ENCODE results near the gene CDS2. TPM values are rescaled to one million over a fixed set of nuclear protein-coding genes. Genes with fewer than 3 reads are reported as not detected.

Gene CDS2
- total RNA-seq, 1 donor from 2014 or later: 36.9 TPM

GRCh38 chr20:5212907-5213487, 86.2 kb downstream of the CDS2 start:
- H3K36me3 ChIP-seq (ENCODE audit: control insufficient read depth, insufficient read depth, low read length): no peaks in the 10 kb centered on the region

GRCh38 chr20:5214826-5215225, 88.0 kb downstream of the CDS2 start:
- no peaks in the 10 kb centered on the region for H3K27me3 ChIP-seq (ENCODE audit: control insufficient read depth, insufficient read depth, low read length)
- no peak for DNase-seq (ENCODE audit: low read depth)
- no peak overlapping the region for H3K4me3 ChIP-seq (ENCODE audit: low read depth, low read length)
- H3K36me3 ChIP-seq (ENCODE audit: control insufficient read depth, insufficient read depth, low read length): no peaks in the 10 kb centered on the region
- TF ChIP-seq CTCF (IDR thresholded peaks at IDR 0.05; ENCODE audit: insufficient read depth, low read length, poor library complexity, severe bottlenecking): no peak

More at GRCh38 chr20:5212907-5213487, 86.2 kb downstream of the CDS2 start:
- no peak for TF ChIP-seq CTCF (IDR thresholded peaks at IDR 0.05; ENCODE audit: insufficient read depth, low read length, poor library complexity, severe bottlenecking)
- no peaks in the 10 kb centered on the region for H3K27me3 ChIP-seq (ENCODE audit: control insufficient read depth, insufficient read depth, low read length)
- no peak overlapping the region for H3K4me3 ChIP-seq (ENCODE audit: low read depth, low read length)
- DNase-seq (ENCODE audit: low read depth): no peak

- TF ChIP-seq CTCF (IDR thresholded peaks at IDR 0.05; ENCODE audit: insufficient read depth, low read length, poor library complexity, severe bottlenecking): no peak
- no peak for DNase-seq (ENCODE audit: low read depth)
- no peaks in the 10 kb centered on the region for H3K27me3 ChIP-seq (ENCODE audit: control insufficient read depth, insufficient read depth, low read length)
- H3K4me3 ChIP-seq (ENCODE audit: low read depth, low read length): no peak overlapping the region
- no peaks in the 10 kb centered on the region for H3K36me3 ChIP-seq (ENCODE audit: control insufficient read depth, insufficient read depth, low read length)
Observed at GRCh38 chr20:5215672-5216304, 89.0 kb downstream of the CDS2 start.

GRCh38 chr20:5216663-5217062, 89.9 kb downstream of the CDS2 start:
- Histone ChIP-seq H3K27me3 (ENCODE audit: control insufficient read depth, insufficient read depth, low read length) (no peaks in the 10 kb centered on the region), H3K36me3 (ENCODE audit: control insufficient read depth, insufficient read depth, low read length) (no peaks in the 10 kb centered on the region), H3K4me3 (ENCODE audit: low read depth, low read length) (no peak overlapping the region)
- no peak for DNase-seq (ENCODE audit: low read depth)
- TF ChIP-seq CTCF (IDR thresholded peaks at IDR 0.05; ENCODE audit: insufficient read depth, low read length, poor library complexity, severe bottlenecking): no peak

- H3K36me3 ChIP-seq (ENCODE audit: control insufficient read depth, insufficient read depth, low read length): no peaks in the 10 kb centered on the region
- no peak for TF ChIP-seq CTCF (IDR thresholded peaks at IDR 0.05; ENCODE audit: insufficient read depth, low read length, poor library complexity, severe bottlenecking)
- DNase-seq (ENCODE audit: low read depth): no peak
- no peak overlapping the region for H3K4me3 ChIP-seq (ENCODE audit: low read depth, low read length)
- no peaks in the 10 kb centered on the region for H3K27me3 ChIP-seq (ENCODE audit: control insufficient read depth, insufficient read depth, low read length)
Observed at GRCh38 chr20:5217616-5218015, 90.8 kb downstream of the CDS2 start.
